Activated naive CD4-positive, alpha-beta T cell treated with anti-CD3 and anti-CD28 coated beads for 36 hours (primary cell): ENCODE data around the gene C19orf47. TPM values are rescaled to one million over a fixed set of nuclear protein-coding genes. Genes with fewer than 3 reads are reported as not detected.

ENCODE experiments used
- CTCF ChIA-PET: fragments of 350-600 bp; sonication (Branson Sonifier 250); formaldehyde crosslinking; loops from one replicate; lab custom pipeline; 2021; ENCODE audit warnings: antibody characterized with exemption; lab: Charles Lee
- DNase-seq: peaks from one replicate; pipeline ENCODE4 v3.0.0-alpha.2; 2020
- H3K27ac Mint-ChIP-seq: one replicate; pipeline ENCODE4 v1.8.0; 2021; ENCODE audit warnings: mild to moderate bottlenecking, mixed read lengths
- H3K27me3 Mint-ChIP-seq: one replicate; pipeline ENCODE4 v1.8.0; 2021; ENCODE audit warnings: low read depth, mixed read lengths
- H3K36me3 Mint-ChIP-seq: one replicate; pipeline ENCODE4 v1.8.0; 2021; ENCODE audit warnings: low read depth, mixed read lengths
- H3K4me1 Mint-ChIP-seq: one replicate; pipeline ENCODE4 v1.8.0; 2021; ENCODE audit warnings: low read depth, mixed read lengths
- H3K4me3 Mint-ChIP-seq: one replicate; pipeline ENCODE4 v1.8.0; 2021; ENCODE audit warnings: mild to moderate bottlenecking, moderate library complexity, mixed read lengths
- H3K9me3 Mint-ChIP-seq: one replicate; pipeline ENCODE4 v1.8.0; 2021; ENCODE audit warnings: mixed read lengths
- intact Hi-C: fragments of 100-400 bp; cut with micrococcal nuclease; formaldehyde crosslinking; loops from one replicate; pipeline ENCODE4 v1.15.1; 2023
- microRNA-seq: library from miRNA; unstranded; fragments of <30 nt; microRNA quantifications from one replicate; pipeline ENCODE4 v1.2.0, GENCODE V29; 2022; ENCODE audit warnings: borderline microRNAs expressed, borderline replicate concordance
- total RNA-seq, 2 experiments: library from RNA; stranded (reverse); gene quantifications; one replicate each; pipeline ENCODE4 v1.2.3, GENCODE V29; 2021

Gene C19orf47
- total RNA-seq, 2 experiments from 2014 or later: 13.5 to 14.6 TPM

GRCh38 chr19:40270362-40271089 lies 77.7 kb downstream of the C19orf47 start:
- peaks cover 6% of the 10 kb centered on the region for H3K36me3 Mint-ChIP-seq
- H3K9me3 Mint-ChIP-seq: no peaks in the 10 kb centered on the region
- DNase-seq: no peak
- peaks cover 53% of the 10 kb centered on the region for H3K4me1 Mint-ChIP-seq
- no peak overlapping the region for H3K4me3 Mint-ChIP-seq
- intact Hi-C loops: no loop called here
- H3K27ac Mint-ChIP-seq: no peak overlapping the region
- CTCF ChIA-PET: no interaction called here
- H3K27me3 Mint-ChIP-seq: no peaks in the 10 kb centered on the region

Small RNA genes lying within 50 kb of the gene (microRNA-seq; reads per million reads assigned to microRNA genes)
- 56.5 reads per million, percentile 51 among the genes with 10 or more reads in this experiment for gene MIR641
- not detected for gene MIR6796

Other genes with a start within 250 kb of the C19orf47 start
- gene MAP3K10, start 157.0 kb downstream of the C19orf47 start, total RNA-seq: 1 to 10 TPM; 8.4 to 9.3 TPM
- not detected for gene TTC9B, start 130.0 kb downstream of the C19orf47 start, total RNA-seq
- gene CCNP, start 121.7 kb downstream of the C19orf47 start, total RNA-seq: not detected
- gene AKT2, start 63.1 kb downstream of the C19orf47 start, total RNA-seq: 100 to 1,000 TPM; 152 to 159 TPM
- 10 to 100 TPM; 57.6 to 58.2 TPM for gene PLD3, start 298 bp upstream of the C19orf47 start, total RNA-seq
- gene HIPK4, start 41.8 kb upstream of the C19orf47 start, total RNA-seq: not detected
- 1 to 10 TPM; 1.5 TPM for gene PRX, start 65.0 kb upstream of the C19orf47 start, total RNA-seq
- 1 to 10 TPM; 8.8 to 9.2 TPM for gene SERTAD1, start 77.6 kb upstream of the C19orf47 start, total RNA-seq
- gene SERTAD3, start 95.9 kb upstream of the C19orf47 start, total RNA-seq: 1 to 10 TPM; 3.8 to 7.3 TPM
- gene BLVRB, start 117.3 kb upstream of the C19orf47 start, total RNA-seq: 10 to 100 TPM; 29.4 to 30.2 TPM
- gene SPTBN4, start 118.6 kb upstream of the C19orf47 start, total RNA-seq: 1 to 10 TPM in 1 of 2 experiments, under 1 TPM in 1; 0.91 to 1.1 TPM
- gene SHKBP1, start 228.5 kb upstream of the C19orf47 start, total RNA-seq: 10 to 100 TPM; 90.1 to 99.4 TPM